GM19455 (cell line): ENCODE data around the gene CHRNA4.

Experiments
- ATAC-seq: cut with Tn5 transposase; IDR thresholded peaks from one replicate; pipeline ENCODE4 v1.9.1; 2021; ENCODE audit not compliant: unreplicated experiment

The CHRNA4 gene

GRCh38 chr20:63293871-63294535 is 67.1 kb downstream of the CHRNA4 start:
- no peak for ATAC-seq

DNA sequence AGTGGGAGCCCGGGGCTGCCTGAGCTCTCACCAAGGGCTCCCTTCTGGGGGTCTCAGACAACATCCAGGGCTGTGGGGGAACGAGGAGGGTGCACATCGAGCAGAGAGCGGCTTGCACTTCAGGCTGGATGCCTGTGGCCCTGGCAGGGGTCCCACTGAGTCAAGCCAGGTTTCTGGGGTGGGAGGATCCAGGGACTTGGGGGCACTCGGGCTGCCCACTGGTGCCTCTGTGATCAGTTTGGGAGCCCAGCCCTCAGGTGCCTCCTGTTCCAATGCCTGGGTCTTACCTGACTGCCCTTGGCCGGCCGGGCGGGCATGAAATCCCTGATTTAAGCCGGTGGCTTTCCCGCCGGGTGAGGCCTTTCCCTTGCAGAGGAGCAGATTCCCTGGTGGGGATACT is 67.7 kb downstream of the CHRNA4 start:
- ATAC-seq: no peak
